HL-60 (cell line): ENCODE data around the gene KRTAP10-11.
"Not testable (repeated sequence)": the region's sequence is repeated elsewhere in the genome, so short reads cannot be mapped to it uniquely, and the experiment has no call there.

Experiments
- DNase-seq, 2 experiments: peaks; one replicate each; pipeline ENCODE4 v3.0.0-alpha.2; 2010 to 2020; ENCODE audit warnings: low read depth in 1 of 2, low spot score in 1 of 2
- H3K27ac ChIP-seq: fragments of 250-450 bp; sonication (Bioruptor Pico); replicated peaks from 2 replicates; pipeline ENCODE4 v1.5.1; 2020; ENCODE audit warnings: mild to moderate bottlenecking, moderate library complexity
- H3K27me3 ChIP-seq: fragments of 250-450 bp; sonication (Bioruptor Pico); 2 replicates; pipeline ENCODE4 v1.5.1; 2021; ENCODE audit warnings: mild to moderate bottlenecking, moderate library complexity; ENCODE audit not compliant: insufficient read depth, poor library complexity, severe bottlenecking
- H3K4me3 ChIP-seq: replicated peaks from 2 replicates; pipeline ENCODE4 v1.5.1; 2011; ENCODE audit warnings: mild to moderate bottlenecking, control low read depth, low read length; ENCODE audit not compliant: insufficient read depth
- GABPA ChIP-seq: IDR thresholded peaks from 2 replicates; pipeline ENCODE4 v1.6.1; 2012; ENCODE audit warnings: low read depth
- POLR2AphosphoS5 ChIP-seq: IDR thresholded peaks from 2 replicates; pipeline ENCODE4 v1.6.1; 2012; ENCODE audit warnings: low read depth
- SPI1 ChIP-seq: IDR thresholded peaks from 2 replicates; pipeline ENCODE4 v1.6.1; 2012; ENCODE audit warnings: low read depth, mild to moderate bottlenecking, borderline replicate concordance
- TF ChIP-seq, protein P1 (sequence below): IDR thresholded peaks from one replicate; pipeline ENCODE4 v1.5.1; 2011; ENCODE audit warnings: low read length, control low read depth, inconsistent platforms; ENCODE audit not compliant: insufficient read depth
- TF ChIP-seq, protein P2 (sequence below): IDR thresholded peaks from 2 replicates; pipeline ENCODE4 v1.6.1; 2012; ENCODE audit warnings: low read depth; ENCODE audit not compliant: insufficient replicate concordance

Gene KRTAP10-11

DNA sequence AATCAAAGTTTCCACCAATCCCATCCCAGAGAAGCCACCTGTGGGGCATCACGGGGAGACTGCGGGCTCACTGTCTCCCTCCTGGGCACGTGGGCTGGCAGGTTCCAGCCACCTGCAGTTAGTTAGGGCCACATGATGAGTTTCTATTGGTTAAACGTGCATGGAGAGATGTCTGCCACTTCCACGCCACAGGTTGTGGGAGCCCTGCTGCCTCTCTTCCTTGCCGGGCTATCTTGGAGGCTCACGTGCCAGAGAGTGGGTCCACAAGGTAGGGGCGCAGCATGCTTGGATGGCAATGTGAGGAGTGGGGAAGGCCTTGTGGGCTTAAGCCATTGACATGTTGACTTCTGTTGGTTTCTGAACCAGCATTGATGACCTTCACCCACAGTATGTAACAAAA lies 42.3 kb upstream of the KRTAP10-11 start:
- Histone ChIP-seq H3K27ac (no peak overlapping the region), H3K27me3 (peaks cover 2% of the 10 kb centered on the region), H3K4me3 (no peak overlapping the region)
- no peak for TF ChIP-seq POLR2AphosphoS5
- TF ChIP-seq SPI1: no peak
- TF ChIP-seq, protein P1, sequence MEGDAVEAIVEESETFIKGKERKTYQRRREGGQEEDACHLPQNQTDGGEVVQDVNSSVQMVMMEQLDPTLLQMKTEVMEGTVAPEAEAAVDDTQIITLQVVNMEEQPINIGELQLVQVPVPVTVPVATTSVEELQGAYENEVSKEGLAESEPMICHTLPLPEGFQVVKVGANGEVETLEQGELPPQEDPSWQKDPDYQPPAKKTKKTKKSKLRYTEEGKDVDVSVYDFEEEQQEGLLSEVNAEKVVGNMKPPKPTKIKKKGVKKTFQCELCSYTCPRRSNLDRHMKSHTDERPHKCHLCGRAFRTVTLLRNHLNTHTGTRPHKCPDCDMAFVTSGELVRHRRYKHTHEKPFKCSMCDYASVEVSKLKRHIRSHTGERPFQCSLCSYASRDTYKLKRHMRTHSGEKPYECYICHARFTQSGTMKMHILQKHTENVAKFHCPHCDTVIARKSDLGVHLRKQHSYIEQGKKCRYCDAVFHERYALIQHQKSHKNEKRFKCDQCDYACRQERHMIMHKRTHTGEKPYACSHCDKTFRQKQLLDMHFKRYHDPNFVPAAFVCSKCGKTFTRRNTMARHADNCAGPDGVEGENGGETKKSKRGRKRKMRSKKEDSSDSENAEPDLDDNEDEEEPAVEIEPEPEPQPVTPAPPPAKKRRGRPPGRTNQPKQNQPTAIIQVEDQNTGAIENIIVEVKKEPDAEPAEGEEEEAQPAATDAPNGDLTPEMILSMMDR: no peak
- TF ChIP-seq GABPA: no peak
- TF ChIP-seq, protein P2, sequence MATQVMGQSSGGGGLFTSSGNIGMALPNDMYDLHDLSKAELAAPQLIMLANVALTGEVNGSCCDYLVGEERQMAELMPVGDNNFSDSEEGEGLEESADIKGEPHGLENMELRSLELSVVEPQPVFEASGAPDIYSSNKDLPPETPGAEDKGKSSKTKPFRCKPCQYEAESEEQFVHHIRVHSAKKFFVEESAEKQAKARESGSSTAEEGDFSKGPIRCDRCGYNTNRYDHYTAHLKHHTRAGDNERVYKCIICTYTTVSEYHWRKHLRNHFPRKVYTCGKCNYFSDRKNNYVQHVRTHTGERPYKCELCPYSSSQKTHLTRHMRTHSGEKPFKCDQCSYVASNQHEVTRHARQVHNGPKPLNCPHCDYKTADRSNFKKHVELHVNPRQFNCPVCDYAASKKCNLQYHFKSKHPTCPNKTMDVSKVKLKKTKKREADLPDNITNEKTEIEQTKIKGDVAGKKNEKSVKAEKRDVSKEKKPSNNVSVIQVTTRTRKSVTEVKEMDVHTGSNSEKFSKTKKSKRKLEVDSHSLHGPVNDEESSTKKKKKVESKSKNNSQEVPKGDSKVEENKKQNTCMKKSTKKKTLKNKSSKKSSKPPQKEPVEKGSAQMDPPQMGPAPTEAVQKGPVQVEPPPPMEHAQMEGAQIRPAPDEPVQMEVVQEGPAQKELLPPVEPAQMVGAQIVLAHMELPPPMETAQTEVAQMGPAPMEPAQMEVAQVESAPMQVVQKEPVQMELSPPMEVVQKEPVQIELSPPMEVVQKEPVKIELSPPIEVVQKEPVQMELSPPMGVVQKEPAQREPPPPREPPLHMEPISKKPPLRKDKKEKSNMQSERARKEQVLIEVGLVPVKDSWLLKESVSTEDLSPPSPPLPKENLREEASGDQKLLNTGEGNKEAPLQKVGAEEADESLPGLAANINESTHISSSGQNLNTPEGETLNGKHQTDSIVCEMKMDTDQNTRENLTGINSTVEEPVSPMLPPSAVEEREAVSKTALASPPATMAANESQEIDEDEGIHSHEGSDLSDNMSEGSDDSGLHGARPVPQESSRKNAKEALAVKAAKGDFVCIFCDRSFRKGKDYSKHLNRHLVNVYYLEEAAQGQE: no peak
- no peak for DNase-seq

DNA sequence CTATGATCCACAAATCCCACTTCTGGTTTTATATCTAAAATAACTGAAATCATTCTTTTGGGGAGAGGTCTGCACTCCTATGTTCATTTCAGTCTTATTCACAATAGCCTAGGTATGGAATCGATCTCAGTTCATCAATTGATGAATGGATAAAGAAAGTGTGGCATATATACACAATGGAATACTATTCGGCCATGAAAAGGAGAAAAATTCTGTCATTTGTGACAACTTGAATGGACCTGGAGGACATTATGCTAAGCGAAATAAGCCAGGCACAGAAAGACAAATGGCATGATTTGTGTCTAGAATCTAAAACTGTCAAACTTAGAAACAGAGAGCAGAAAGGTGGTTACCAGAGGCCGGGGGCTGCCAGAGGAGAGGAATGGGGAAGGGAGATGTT lies 39.7 kb upstream of the KRTAP10-11 start:
- TF ChIP-seq POLR2AphosphoS5 (no peak), GABPA (no peak), SPI1 (no peak)
- TF ChIP-seq, protein P2: no peak
- TF ChIP-seq, protein P1: no peak
- Histone ChIP-seq H3K4me3 (no peak overlapping the region), H3K27ac (no peak overlapping the region), H3K27me3 (peaks cover 2% of the 10 kb centered on the region)
- no peak for DNase-seq

DNA sequence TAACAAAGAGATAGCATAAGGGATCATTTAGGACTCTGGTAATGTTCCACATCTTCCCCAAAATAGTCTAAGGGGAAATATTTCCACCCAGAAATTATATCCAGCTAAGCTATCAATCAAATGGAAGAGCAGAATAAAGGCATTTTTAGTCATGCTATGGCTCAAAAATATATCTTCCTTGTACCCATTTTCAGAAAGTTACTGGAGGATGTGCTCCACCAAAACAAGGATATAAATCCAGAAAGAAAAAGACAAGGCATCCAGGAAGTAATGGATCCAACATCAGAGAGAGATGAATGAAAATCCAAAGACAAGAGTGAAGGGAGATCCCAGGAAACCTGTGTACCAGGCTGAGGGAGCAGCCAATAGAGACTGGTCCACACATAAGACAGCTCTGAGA lies 37.0 kb upstream of the KRTAP10-11 start:
- Histone ChIP-seq H3K27ac (no peak overlapping the region), H3K27me3 (peaks cover under 1% of the 10 kb centered on the region), H3K4me3 (no peak overlapping the region)
- no peak for DNase-seq
- TF ChIP-seq POLR2AphosphoS5: no peak
- TF ChIP-seq SPI1: no peak
- TF ChIP-seq, protein P2: no peak
- no peak for TF ChIP-seq GABPA
- TF ChIP-seq, protein P1: no peak

DNA sequence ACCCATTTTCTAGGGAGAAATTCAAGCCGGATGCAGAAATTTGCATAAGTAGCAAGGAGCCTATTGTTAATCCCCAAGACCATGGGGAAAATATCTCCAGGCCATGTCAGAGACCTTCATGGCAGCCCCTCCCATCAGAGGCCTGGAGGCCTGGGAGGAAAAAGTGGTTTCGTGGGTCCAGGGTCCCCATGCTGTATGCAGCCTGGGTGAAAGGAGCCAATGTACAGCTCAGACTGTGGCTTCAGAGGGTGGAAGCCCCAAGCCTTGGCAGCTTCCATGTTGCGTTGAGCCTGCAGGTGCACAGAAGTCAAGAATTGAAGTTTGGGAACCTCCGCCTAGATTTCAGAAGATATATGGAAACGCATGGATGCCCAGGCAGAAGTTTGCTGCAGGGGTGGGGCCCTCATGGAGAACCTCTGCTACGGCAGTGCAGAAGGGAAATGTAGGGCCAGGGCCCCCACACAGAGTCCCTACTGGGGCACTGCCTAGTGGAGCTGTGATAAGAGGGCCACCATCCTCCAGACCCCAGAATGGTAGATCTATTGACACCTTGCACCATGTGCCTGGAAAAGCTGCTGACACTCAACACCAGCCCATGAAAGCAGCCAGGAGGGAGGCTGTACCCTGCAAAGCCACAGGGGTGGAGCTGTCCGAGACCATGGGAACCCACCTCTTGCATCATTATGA lies 35.9 kb upstream of the KRTAP10-11 start:
- H3K27ac ChIP-seq, H3K4me3 ChIP-seq, H3K27me3 ChIP-seq, DNase-seq: not testable (repeated sequence)
